Measurements from ENCODE around the gene RIPK1.

Gene RIPK1

DNA sequence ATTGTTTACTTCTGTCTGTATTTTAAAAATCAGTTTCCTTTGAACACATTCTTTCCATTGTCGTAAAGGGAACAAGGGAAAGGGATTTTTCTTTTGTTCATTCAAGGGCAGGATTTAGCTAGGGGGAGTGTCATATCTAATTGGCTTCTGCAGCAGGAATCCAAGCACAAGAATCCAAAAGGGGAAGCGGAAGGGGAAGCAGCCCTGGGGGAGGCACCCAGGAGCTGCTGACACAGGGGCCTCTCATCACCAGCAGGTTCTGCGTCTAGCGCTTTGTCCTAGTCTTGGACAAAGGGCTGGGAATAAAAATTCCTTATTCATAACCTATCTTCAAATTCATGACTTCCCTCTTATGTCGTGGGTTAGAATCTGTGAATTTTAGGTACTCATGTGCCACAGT lies 13.7 kb downstream of the RIPK1 start:
- H3K4me3 ChIP-seq (replicated peaks; ENCODE audit: insufficient read depth, low read length), result no peak overlapping the region
- peak; percentile 63 to 86 for DNase-seq (ENCODE audit: low read depth in 1 of 2, low spot score in 1 of 2)
- H3K27ac ChIP-seq (replicated peaks), result peak overlapping the region; percentile 21; the same call in 1 of the 2 replicates
- H3K27me3 ChIP-seq (ENCODE audit: insufficient read depth, poor library complexity, severe bottlenecking), result no peaks in the 10 kb centered on the region
- TF ChIP-seq SPI1 (IDR thresholded peaks at IDR 0.05; ENCODE audit: borderline replicate concordance, low read depth) (peak; percentile 95), POLR2AphosphoS5 (IDR thresholded peaks at IDR 0.05; ENCODE audit: low read depth) (peak; percentile 53), GABPA (IDR thresholded peaks at IDR 0.05; ENCODE audit: low read depth) (peak; percentile 67), REST (IDR thresholded peaks at IDR 0.05; ENCODE audit: insufficient replicate concordance, low read depth) (no peak)

- H3K4me3 ChIP-seq (replicated peaks; ENCODE audit: insufficient read depth, low read length), result no peak overlapping the region
- no peaks in the 10 kb centered on the region for H3K27me3 ChIP-seq (ENCODE audit: insufficient read depth, poor library complexity, severe bottlenecking)
- no peak for TF ChIP-seq SPI1 (IDR thresholded peaks at IDR 0.05; ENCODE audit: borderline replicate concordance, low read depth)
- TF ChIP-seq REST (IDR thresholded peaks at IDR 0.05; ENCODE audit: insufficient replicate concordance, low read depth), result no peak
- no peak for TF ChIP-seq GABPA (IDR thresholded peaks at IDR 0.05; ENCODE audit: low read depth)
- TF ChIP-seq, protein P1, sequence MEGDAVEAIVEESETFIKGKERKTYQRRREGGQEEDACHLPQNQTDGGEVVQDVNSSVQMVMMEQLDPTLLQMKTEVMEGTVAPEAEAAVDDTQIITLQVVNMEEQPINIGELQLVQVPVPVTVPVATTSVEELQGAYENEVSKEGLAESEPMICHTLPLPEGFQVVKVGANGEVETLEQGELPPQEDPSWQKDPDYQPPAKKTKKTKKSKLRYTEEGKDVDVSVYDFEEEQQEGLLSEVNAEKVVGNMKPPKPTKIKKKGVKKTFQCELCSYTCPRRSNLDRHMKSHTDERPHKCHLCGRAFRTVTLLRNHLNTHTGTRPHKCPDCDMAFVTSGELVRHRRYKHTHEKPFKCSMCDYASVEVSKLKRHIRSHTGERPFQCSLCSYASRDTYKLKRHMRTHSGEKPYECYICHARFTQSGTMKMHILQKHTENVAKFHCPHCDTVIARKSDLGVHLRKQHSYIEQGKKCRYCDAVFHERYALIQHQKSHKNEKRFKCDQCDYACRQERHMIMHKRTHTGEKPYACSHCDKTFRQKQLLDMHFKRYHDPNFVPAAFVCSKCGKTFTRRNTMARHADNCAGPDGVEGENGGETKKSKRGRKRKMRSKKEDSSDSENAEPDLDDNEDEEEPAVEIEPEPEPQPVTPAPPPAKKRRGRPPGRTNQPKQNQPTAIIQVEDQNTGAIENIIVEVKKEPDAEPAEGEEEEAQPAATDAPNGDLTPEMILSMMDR (IDR thresholded peaks at IDR 0.05; ENCODE audit: insufficient read depth, low read length), result no peak
- no peak overlapping the region for H3K27ac ChIP-seq (replicated peaks)
- no peak for DNase-seq (ENCODE audit: low read depth in 1 of 2, low spot score in 1 of 2)
Measured at GRCh38 chr6:3085074-3085473, 16.8 kb downstream of the RIPK1 start.

GRCh38 chr6:3086282-3086946 lies 18.1 kb downstream of the RIPK1 start:
- no peak for DNase-seq (ENCODE audit: low read depth in 1 of 2, low spot score in 1 of 2)
- no peak overlapping the region for H3K27ac ChIP-seq (replicated peaks)
- no peaks in the 10 kb centered on the region for H3K27me3 ChIP-seq (ENCODE audit: insufficient read depth, poor library complexity, severe bottlenecking)
- no peak overlapping the region for H3K4me3 ChIP-seq (replicated peaks; ENCODE audit: insufficient read depth, low read length)
- TF ChIP-seq POLR2AphosphoS5 (IDR thresholded peaks at IDR 0.05; ENCODE audit: low read depth) (no peak), REST (IDR thresholded peaks at IDR 0.05; ENCODE audit: insufficient replicate concordance, low read depth) (no peak), GABPA (IDR thresholded peaks at IDR 0.05; ENCODE audit: low read depth) (no peak), SPI1 (IDR thresholded peaks at IDR 0.05; ENCODE audit: borderline replicate concordance, low read depth) (no peak)
- TF ChIP-seq, protein P1 (IDR thresholded peaks at IDR 0.05; ENCODE audit: insufficient read depth, low read length), result no peak
